HepG2 (cell line): ENCODE data around the gene CCDC74B. TPM values are rescaled to one million over a fixed set of nuclear protein-coding genes. Genes with fewer than 3 reads are reported as not detected.
"Not testable (repeated sequence)": the region's sequence is repeated elsewhere in the genome, so short reads cannot be mapped to it uniquely, and the experiment has no call there.

Source experiments
- ATAC-seq: fragments of 200-7000 bp; cut with Tn5 transposase; 3 replicates; pipeline ENCODE4 v1.9.1; 2020; ENCODE audit warnings: mild to moderate bottlenecking, moderate library complexity
- BruUV-seq: library from RNA; stranded (reverse); fragments of 400-500 nt; replicated peaks from 2 replicates; lab custom pipeline; 2021; lab: Mats Ljungman, UMichigan
- CTCF ChIA-PET: fragments of 300-600 bp; formaldehyde crosslinking; extraction: SDS; loops from one replicate; lab custom pipeline; 2021; ENCODE audit warnings: low total read pairs, inconsistent platforms, low intra/inter-chr PET ratio; lab: Yijun Ruan, JAX
- POLR2A ChIA-PET: fragments of 350-600 bp; sonication (Branson Sonifier 250); formaldehyde crosslinking; loops from one replicate; lab custom pipeline; 2020; ENCODE audit warnings: antibody characterized with exemption, inconsistent platforms; lab: Yijun Ruan, JAX
- DNase-seq: peaks from one replicate; pipeline ENCODE4 v3.0.0-alpha.2; 2015; ENCODE audit warnings: low spot score
- FAIRE-seq: peaks from 3 replicates; lab custom pipeline; 2011; peaks lifted over from hg19 to GRCh38; lab: Jason Lieb, UNC
- H2AFZ ChIP-seq: one replicate; pipeline ENCODE4 v1.6.1; 2011; ENCODE audit warnings: low read length, inconsistent platforms
- H3K27ac ChIP-seq: fragments of 300-600 bp; 3 replicates; pipeline ENCODE4 v1.8.0; 2011; ENCODE audit warnings: mixed run types, mild to moderate bottlenecking, mixed read lengths, low read length, inconsistent platforms; ENCODE audit not compliant: insufficient read depth; ENCODE audit errors: extremely low read length
- H3K27me3 ChIP-seq, 2 experiments: fragments of 200-600 bp in 1 of 2; 2 replicates in 1 of 2; 3 replicates in 1 of 2; pipeline versions ENCODE4 v1.6.0 to v1.8.0; 2011; ENCODE audit warnings: low read length in 2 of 2, mild to moderate bottlenecking in 2 of 2, moderate library complexity in 2 of 2, inconsistent platforms in 1 of 2; ENCODE audit not compliant: insufficient read depth in 2 of 2, control insufficient read depth in 1 of 2
- H3K36me3 ChIP-seq, 2 experiments: fragments of 200-600 bp in 1 of 2; replicated peaks in 1 of 2; 2 replicates in 1 of 2; 3 replicates in 1 of 2; pipeline versions ENCODE4 v1.5.1 to v1.8.0; 2011; ENCODE audit warnings: low read length in 2 of 2, inconsistent platforms in 1 of 2; ENCODE audit not compliant: insufficient read depth in 2 of 2, control insufficient read depth in 1 of 2
- H3K4me1 ChIP-seq: 2 replicates; pipeline ENCODE4 v1.5.1; 2012; ENCODE audit warnings: low read length, inconsistent platforms; ENCODE audit not compliant: insufficient read depth
- H3K4me2 ChIP-seq: 2 replicates; pipeline ENCODE4 v1.6.0; 2011; ENCODE audit warnings: low read depth, low read length, inconsistent platforms
- H3K4me3 ChIP-seq, 3 experiments: fragments of 200-600 bp in 1 of 3; sonication (generic), shearing (Covaris generic) in 1 of 3; replicated peaks in 1 of 3; 2 replicates each; pipeline ENCODE4 v1.5.1; 2011 to 2016; ENCODE audit warnings: low read length in 3 of 3, inconsistent platforms in 2 of 3, low read depth in 2 of 3, mild to moderate bottlenecking in 2 of 3, control low read depth in 1 of 3, mixed read lengths in 1 of 3; ENCODE audit not compliant: insufficient read depth in 1 of 3
- H3K79me2 ChIP-seq: one replicate; pipeline ENCODE4 v1.6.1; 2011; ENCODE audit warnings: low read length, inconsistent platforms; ENCODE audit not compliant: insufficient read depth
- H3K9ac ChIP-seq: 2 replicates; pipeline ENCODE4 v1.6.0; 2011; ENCODE audit warnings: mild to moderate bottlenecking, low read depth, low read length, inconsistent platforms; ENCODE audit not compliant: insufficient read depth
- H3K9me3 ChIP-seq: 2 replicates; pipeline ENCODE4 v1.5.1; 2012; ENCODE audit warnings: mild to moderate bottlenecking, low read length
- H4K20me1 ChIP-seq: 2 replicates; pipeline ENCODE4 v1.6.0; 2011; ENCODE audit warnings: inconsistent platforms, mild to moderate bottlenecking, low read length, moderate library complexity; ENCODE audit not compliant: insufficient read depth
- WGBS: methylation state at CpG from one replicate; pipeline ENCODE4 v1.1.6; 2017; ENCODE audit warnings: low lambda C conversion rate; 5-methylcytosine and 5-hydroxymethylcytosine counted together
- in situ Hi-C: cut with HindIII; loops from 2 replicates; pipeline ENCODE4 v1.10.0; 2017; ENCODE audit warnings: low pct_unique_long_range_greater_than_20kb; ENCODE audit not compliant: extremely low pct_ligation_motif_present
- intact Hi-C: fragments of 100-400 bp; cut with micrococcal nuclease; formaldehyde crosslinking; loops from one replicate; pipeline ENCODE4 v1.10.0; 2022; ENCODE audit not compliant: unreplicated experiment
- polyA plus RNA-seq, 8 experiments: library from polyadenylated mRNA; depleted of rRNA in 3 of 8; stranded (reverse) in 7 of 8; unstranded in 1 of 8; fragments of >200 nt; fragmentation: Illumina TruSeq in 4 of 8; extraction: Trizol in 4 of 8; gene quantifications; 2 replicates each; pipeline versions ENCODE4 v1.2.1 to v1.2.3, GENCODE V29; 2011 to 2016; ENCODE audit warnings: low read depth in 4 of 8, missing spikeins in 1 of 8, mixed read lengths in 1 of 8; ENCODE audit not compliant: insufficient read depth in 1 of 8
- total RNA-seq, 5 experiments: library from RNA; depleted of rRNA; stranded (reverse); fragments of >200 nt; fragmentation: Illumina TruSeq; extraction: Trizol; gene quantifications; 2 replicates each; pipeline ENCODE4 v1.2.3, GENCODE V29; 2016; ENCODE audit warnings: low read depth in 1 of 5

Gene CCDC74B
- total and polyA plus RNA-seq, 2 of the 13 experiments (the other 11 are each of a cell fraction or from before 2014, with no cell fraction given): 0.07 to 0.11 TPM

DNA sequence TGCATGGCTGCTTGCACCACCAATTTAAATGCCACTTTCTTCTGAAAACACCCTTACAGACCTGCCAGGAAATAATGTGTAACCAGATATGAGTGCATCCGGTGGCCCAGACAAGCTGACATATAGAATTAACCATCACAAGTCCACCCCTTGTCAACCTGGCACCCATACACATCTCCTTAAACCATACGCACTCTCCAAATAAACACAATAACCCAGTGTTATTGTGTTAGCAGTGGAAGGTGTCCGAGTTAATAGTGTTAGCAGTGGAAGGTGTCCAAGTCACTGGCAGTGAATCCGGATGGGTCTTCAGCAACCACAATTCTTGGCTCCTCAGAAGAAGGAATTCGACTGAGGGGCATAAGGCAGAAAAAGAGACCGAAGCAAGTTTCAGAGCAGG, 3.6 kb upstream of the CCDC74B start:
- H3K4me1 ChIP-seq, H3K9ac ChIP-seq, H3K4me3 ChIP-seq, CTCF ChIA-PET, H3K9me3 ChIP-seq, H3K27me3 ChIP-seq, ATAC-seq, H4K20me1 ChIP-seq, intact Hi-C loops, H3K4me2 ChIP-seq, H3K27ac ChIP-seq, DNase-seq, H2AFZ ChIP-seq, H3K79me2 ChIP-seq, FAIRE-seq, BruUV-seq, POLR2A ChIA-PET, in situ Hi-C loops: not testable (repeated sequence)
- WGBS: 36% methylated on average over 6 of the region's 6 CpGs
- H3K36me3 ChIP-seq: peaks cover 5 to 15% of the 10 kb centered on the region in 2 experiments; a peak in 4 of 5 replicates

DNA sequence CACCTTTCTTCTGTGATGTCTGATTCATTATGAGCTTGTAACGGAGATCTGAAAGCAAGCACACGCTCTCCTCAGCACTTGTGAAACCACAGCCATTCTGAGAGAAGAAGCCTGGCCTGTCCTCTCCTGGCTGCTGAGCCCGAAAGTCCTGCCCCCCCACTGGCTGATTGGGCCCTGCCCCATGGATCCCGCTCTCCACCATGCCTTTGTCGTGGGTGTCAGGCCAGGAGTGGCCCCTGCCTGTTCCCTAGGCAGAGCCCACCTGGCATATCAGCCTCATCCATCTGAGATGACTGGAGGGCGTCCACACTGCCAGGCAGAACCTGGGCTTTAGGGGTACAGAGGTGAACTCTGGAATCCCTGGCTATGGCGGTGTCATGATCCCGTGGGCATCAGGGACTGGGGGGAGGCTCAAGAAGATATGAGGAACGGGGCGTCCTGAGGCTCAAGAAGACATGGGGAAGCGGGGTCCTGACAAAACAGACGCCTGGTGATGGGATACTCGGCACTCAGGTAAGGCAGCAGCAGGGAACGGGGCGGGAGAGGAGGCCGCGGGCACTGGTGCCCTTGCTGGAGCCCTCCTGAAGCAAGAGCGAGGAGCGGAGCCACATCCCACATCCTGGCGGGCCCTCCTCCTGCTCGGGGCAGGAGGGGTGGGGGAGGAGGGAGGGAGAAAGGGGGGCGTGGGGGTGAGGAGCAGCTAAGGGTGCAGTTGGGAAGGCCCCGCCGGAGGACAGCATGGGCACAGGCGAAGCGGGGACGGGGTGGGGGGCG, 1.5 kb downstream of the CCDC74B start:
- intact Hi-C loops, H3K79me2 ChIP-seq, H3K9me3 ChIP-seq, ATAC-seq, CTCF ChIA-PET, H3K4me1 ChIP-seq, H3K27ac ChIP-seq, DNase-seq, BruUV-seq, H3K9ac ChIP-seq, H2AFZ ChIP-seq, FAIRE-seq, in situ Hi-C loops, H3K36me3 ChIP-seq, POLR2A ChIA-PET, H4K20me1 ChIP-seq: not testable (repeated sequence)
- peaks cover 4 to 14% of the 10 kb centered on the region in 2 experiments; a peak in 4 of 5 replicates for H3K27me3 ChIP-seq
- H3K4me3 ChIP-seq: peak overlapping the region in 1 of 3 experiments; percentile 9; a peak in 1 of 6 replicates
- WGBS: 27% methylated on average over 19 of the region's 28 CpGs
- H3K4me2 ChIP-seq: peak overlapping the region; percentile 4; the same call in 1 of the 2 replicates

DNA sequence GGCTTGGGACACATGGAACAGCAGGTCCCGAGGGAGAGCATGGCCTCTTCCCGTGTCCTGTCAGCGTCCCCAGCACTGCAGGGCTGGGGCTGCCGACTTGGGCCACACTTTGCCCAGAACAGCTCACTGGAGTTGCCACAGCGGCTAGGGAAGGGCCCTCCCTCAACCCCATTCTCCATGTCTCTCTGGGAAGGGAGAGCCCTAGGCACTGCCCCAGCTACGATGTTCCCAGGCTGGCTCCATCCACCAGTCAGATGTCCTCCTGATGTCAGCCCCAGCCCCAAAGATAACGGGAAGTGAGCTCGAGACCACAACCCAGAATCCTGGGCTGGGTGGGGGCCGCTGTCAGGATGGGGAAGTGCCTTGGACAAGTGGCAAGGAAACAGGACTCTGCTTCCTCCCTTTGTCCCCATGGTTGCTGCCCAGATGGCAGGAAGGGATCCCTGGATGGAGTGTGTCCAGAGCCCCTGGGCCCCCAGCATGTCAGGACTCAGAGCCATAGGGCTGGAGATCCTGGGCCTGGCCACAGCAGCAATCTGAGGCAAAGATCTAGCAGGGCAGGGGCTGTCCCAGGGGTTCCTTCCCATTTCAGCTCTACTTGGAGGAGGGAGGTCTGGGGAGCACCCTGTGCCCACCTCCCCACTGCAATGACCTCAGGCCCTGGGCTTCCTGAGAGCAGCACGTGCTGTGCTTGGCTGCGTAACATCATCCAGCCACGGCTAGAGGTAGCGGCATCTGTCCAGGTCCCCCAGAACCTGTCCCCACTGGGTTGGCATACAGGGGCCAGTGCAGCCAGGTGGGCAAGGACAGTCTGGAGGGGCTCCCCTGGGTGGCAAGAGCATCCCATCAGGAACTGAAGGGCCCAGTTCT, 2.3 kb downstream of the CCDC74B start:
- H3K4me2 ChIP-seq, H3K4me1 ChIP-seq, FAIRE-seq, H3K4me3 ChIP-seq, in situ Hi-C loops, DNase-seq, H2AFZ ChIP-seq, BruUV-seq, intact Hi-C loops, H3K9ac ChIP-seq, H4K20me1 ChIP-seq, H3K27ac ChIP-seq, CTCF ChIA-PET, H3K9me3 ChIP-seq, H3K36me3 ChIP-seq, POLR2A ChIA-PET, H3K79me2 ChIP-seq: not testable (repeated sequence)
- ATAC-seq: peak; percentile 2; the same call in 1 of the 3 replicates
- WGBS: 20% methylated on average over 9 of the region's 13 CpGs
- peaks cover 4 to 14% of the 10 kb centered on the region in 2 experiments; a peak in 4 of 5 replicates for H3K27me3 ChIP-seq
